ENCODE data around the gene ADK.

GRCh38 chr10:74620626-74621025, 469.6 kb downstream of the ADK start:
- TF ChIP-seq CTCF (conservative IDR thresholded peaks at IDR 0.05; ENCODE audit: low read depth, low read length), result no peak
- no peak for TF ChIP-seq CEBPB (IDR thresholded peaks at IDR 0.05; ENCODE audit: low read depth, low read length)
- TF ChIP-seq POLR2A (IDR thresholded peaks at IDR 0.05; ENCODE audit: low read depth, low read length), result no peak
- no peak for TF ChIP-seq RFX5 (IDR thresholded peaks at IDR 0.05; ENCODE audit: low read depth, low read length)
- no peak for TF ChIP-seq BHLHE40 (IDR thresholded peaks at IDR 0.05; ENCODE audit: low read depth, low read length)
- TF ChIP-seq RAD21 (IDR thresholded peaks at IDR 0.05; ENCODE audit: low read length), result no peak
- TF ChIP-seq SMC3 (IDR thresholded peaks at IDR 0.05; ENCODE audit: low read depth, low read length), result no peak
- TF ChIP-seq CHD1 (IDR thresholded peaks at IDR 0.05; ENCODE audit: low read depth, low read length), result no peak
- TF ChIP-seq FOS (IDR thresholded peaks at IDR 0.05; ENCODE audit: low read depth, low read length), result no peak
- TF ChIP-seq MAFK (IDR thresholded peaks at IDR 0.05; ENCODE audit: low read depth, low read length), result no peak

Measured in IMR-90 (cell line).